ENCODE measurements around the gene NOL12.

NOL12 gene

DNA sequence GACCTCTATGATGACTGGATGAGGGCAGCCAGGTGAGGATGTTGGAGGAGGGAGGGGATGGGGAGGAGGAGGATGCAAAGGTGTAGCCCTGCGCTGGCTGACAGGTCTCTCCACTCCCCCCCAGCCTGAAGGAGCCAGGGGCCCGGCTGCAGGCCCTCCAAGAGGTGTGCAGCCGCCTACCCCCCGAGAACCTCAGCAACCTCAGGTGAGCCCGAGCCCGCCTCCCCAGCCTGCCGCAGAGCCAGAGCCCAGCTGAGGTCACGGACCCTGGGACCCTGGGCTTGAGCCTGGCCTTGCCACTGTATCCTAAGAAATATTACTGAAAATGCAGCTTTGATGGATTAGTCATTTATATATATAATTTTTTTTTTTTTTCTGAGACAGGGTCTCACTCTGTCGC is 38.8 kb upstream of the NOL12 start:
- Histone ChIP-seq H3K27ac (ENCODE audit: extremely low read depth, low read depth, low read length) (no peak overlapping the region), H3K36me3 (ENCODE audit: control insufficient read depth in 2 of 2, insufficient read depth in 1 of 2, low read length in 2 of 2) (peaks cover 11 to 89% of the 10 kb centered on the region in 2 experiments; a peak in 2 of 3 replicates), H3K4me1 (ENCODE audit: control insufficient read depth, insufficient read depth, low read length) (no peaks in the 10 kb centered on the region), H3K9me3 (ENCODE audit: control insufficient read depth, insufficient read depth, low read depth, low read length) (no peaks in the 10 kb centered on the region), H3K4me3 (ENCODE audit: low read depth, low read length) (no peak overlapping the region)
- ChIA-PET POLR2A (interaction anchor here (0.6 to 2.7 kb wide), 3 partner anchors 11 to 303 kb away, joined by 3 to 18 read pairs (median 4); partner anchors contain the start of gene PDXP), CTCF (interaction anchor here (0.7 to 1.6 kb wide), 4 partner anchors 11 to 121 kb away, joined by 3 to 6 read pairs (median 4); partner anchors contain the start of gene PDXP)
- TF ChIP-seq TSHZ1 (tag by site-specific recombination; IDR thresholded peaks at IDR 0.05; ENCODE audit: borderline replicate concordance), result no peak
- TF ChIP-seq, protein P1, sequence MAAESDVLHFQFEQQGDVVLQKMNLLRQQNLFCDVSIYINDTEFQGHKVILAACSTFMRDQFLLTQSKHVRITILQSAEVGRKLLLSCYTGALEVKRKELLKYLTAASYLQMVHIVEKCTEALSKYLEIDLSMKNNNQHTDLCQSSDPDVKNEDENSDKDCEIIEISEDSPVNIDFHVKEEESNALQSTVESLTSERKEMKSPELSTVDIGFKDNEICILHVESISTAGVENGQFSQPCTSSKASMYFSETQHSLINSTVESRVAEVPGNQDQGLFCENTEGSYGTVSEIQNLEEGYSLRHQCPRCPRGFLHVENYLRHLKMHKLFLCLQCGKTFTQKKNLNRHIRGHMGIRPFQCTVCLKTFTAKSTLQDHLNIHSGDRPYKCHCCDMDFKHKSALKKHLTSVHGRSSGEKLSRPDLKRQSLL (tag by site-specific recombination; IDR thresholded peaks at IDR 0.05), result no peak
- TF ChIP-seq ZNF112 (tag by site-specific recombination; IDR thresholded peaks at IDR 0.05), result no peak
- TF ChIP-seq ZNF394 (tag by site-specific recombination; IDR thresholded peaks at IDR 0.05; ENCODE audit: borderline replicate concordance), result no peak
- no peak for TF ChIP-seq ZNF423 (tag by site-specific recombination; IDR thresholded peaks at IDR 0.05)
- TF ChIP-seq ZNF37A (tag by site-specific recombination; IDR thresholded peaks at IDR 0.05), result no peak
- no peak for TF ChIP-seq ZNF707 (tag by site-specific recombination; IDR thresholded peaks at IDR 0.05)
- no peak for TF ChIP-seq ZNF596 (tag by site-specific recombination; IDR thresholded peaks at IDR 0.05)
- no peak for TF ChIP-seq BCL6B (tag by site-specific recombination; IDR thresholded peaks at IDR 0.05)

- POLR2A ChIA-PET, result interaction anchor here (0.7 to 2.7 kb wide), 2 partner anchors 10 to 28 kb away, joined by 4 to 18 read pairs; partner anchors contain the start of gene PDXP
- Histone ChIP-seq H3K4me1 (ENCODE audit: control insufficient read depth, insufficient read depth, low read length) (no peaks in the 10 kb centered on the region), H3K27ac (ENCODE audit: extremely low read depth, low read depth, low read length) (no peak overlapping the region), H3K36me3 (ENCODE audit: control insufficient read depth in 2 of 2, insufficient read depth in 1 of 2, low read length in 2 of 2) (peaks cover 11 to 86% of the 10 kb centered on the region in 2 experiments; a peak in 2 of 3 replicates), H3K9me3 (ENCODE audit: control insufficient read depth, insufficient read depth, low read depth, low read length) (no peaks in the 10 kb centered on the region), H3K4me3 (ENCODE audit: low read depth, low read length) (no peak overlapping the region)
- TF ChIP-seq, protein P2, sequence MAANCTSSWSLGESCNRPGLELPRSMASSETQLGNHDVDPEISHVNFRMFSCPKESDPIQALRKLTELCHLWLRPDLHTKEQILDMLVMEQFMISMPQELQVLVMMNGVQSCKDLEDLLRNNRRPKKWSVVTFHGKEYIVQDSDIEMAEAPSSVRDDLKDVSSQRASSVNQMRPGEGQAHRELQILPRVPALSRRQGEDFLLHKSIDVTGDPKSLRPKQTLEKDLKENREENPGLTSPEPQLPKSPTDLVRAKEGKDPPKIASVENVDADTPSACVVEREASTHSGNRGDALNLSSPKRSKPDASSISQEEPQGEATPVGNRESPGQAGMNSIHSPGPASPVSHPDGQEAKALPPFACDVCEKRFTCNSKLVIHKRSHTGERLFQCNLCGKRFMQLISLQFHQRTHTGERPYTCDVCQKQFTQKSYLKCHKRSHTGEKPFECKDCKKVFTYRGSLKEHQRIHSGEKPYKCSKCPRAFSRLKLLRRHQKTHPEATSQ (tag by site-specific recombination; IDR thresholded peaks at IDR 0.05), result no peak
- no peak for TF ChIP-seq ZBTB21 (tag by site-specific recombination; IDR thresholded peaks at IDR 0.05)
- TF ChIP-seq SP7 (tag by site-specific recombination; IDR thresholded peaks at IDR 0.05), result peak; percentile 38; the same call in 1 of the 2 replicates
- TF ChIP-seq ZNF473 (tag by site-specific recombination; IDR thresholded peaks at IDR 0.05), result no peak
- no peak for TF ChIP-seq GLIS2 (tag by site-specific recombination; IDR thresholded peaks at IDR 0.05)
- no peak for TF ChIP-seq ZNF169 (tag by site-specific recombination; IDR thresholded peaks at IDR 0.05)
- TF ChIP-seq ZNF600 (tag by site-specific recombination; IDR thresholded peaks at IDR 0.05), result 0 out of 2 replicates have a peak, but pooled peaks have one; percentile 29
- TF ChIP-seq ZIC2 (tag by site-specific recombination; IDR thresholded peaks at IDR 0.05), result no peak
- peak; percentile 46 for TF ChIP-seq KLF1 (tag by site-specific recombination; IDR thresholded peaks at IDR 0.05)
- TF ChIP-seq HOXC10 (CRISPR knock-in tag; IDR thresholded peaks at IDR 0.05), result no peak
- no peak for TF ChIP-seq ZNF654 (tag by site-specific recombination; IDR thresholded peaks at IDR 0.05; ENCODE audit: low read depth)
- TF ChIP-seq PRDM10 (tag by site-specific recombination; IDR thresholded peaks at IDR 0.05), result 0 out of 2 replicates have a peak, but pooled peaks have one; percentile 10
- TF ChIP-seq ZNF621 (tag by site-specific recombination; IDR thresholded peaks at IDR 0.05), result no peak
- CTCF ChIA-PET, result interaction anchor here (1.0 to 1.6 kb wide), 4 partner anchors 10 to 109 kb away, joined by 4 to 6 read pairs (median 4); partner anchors contain the start of gene PDXP
Measured at GRCh38 chr22:37647928-37648327, 38.2 kb upstream of the NOL12 start.
